Epithelial cell of proximal tubule (primary cell): ENCODE measurements around the gene CDHR4. TPM values are rescaled to one million over a fixed set of nuclear protein-coding genes. Genes with fewer than 3 reads are reported as not detected.

Experiments
- DNase-seq: peaks from one replicate; pipeline ENCODE4 v3.0.0-alpha.2; 2011; ENCODE audit warnings: low read depth
- H3K4me3 ChIP-seq: 2 replicates; pipeline ENCODE4 v1.5.1; 2011; ENCODE audit warnings: low read depth, mild to moderate bottlenecking, low read length
- total RNA-seq: library from RNA; depleted of rRNA; stranded (reverse); fragments of >200 nt; gene quantifications from 2 replicates; pipeline ENCODE4 v1.2.3, GENCODE V29; 2015
- TF ChIP-seq, protein P1 (sequence below): conservative IDR thresholded peaks from 2 replicates; pipeline ENCODE4 v1.5.1; 2012; ENCODE audit warnings: low read depth, mild to moderate bottlenecking, low read length

The CDHR4 gene
- total RNA-seq, 1 donor from 2014 or later = not detected

DNA sequence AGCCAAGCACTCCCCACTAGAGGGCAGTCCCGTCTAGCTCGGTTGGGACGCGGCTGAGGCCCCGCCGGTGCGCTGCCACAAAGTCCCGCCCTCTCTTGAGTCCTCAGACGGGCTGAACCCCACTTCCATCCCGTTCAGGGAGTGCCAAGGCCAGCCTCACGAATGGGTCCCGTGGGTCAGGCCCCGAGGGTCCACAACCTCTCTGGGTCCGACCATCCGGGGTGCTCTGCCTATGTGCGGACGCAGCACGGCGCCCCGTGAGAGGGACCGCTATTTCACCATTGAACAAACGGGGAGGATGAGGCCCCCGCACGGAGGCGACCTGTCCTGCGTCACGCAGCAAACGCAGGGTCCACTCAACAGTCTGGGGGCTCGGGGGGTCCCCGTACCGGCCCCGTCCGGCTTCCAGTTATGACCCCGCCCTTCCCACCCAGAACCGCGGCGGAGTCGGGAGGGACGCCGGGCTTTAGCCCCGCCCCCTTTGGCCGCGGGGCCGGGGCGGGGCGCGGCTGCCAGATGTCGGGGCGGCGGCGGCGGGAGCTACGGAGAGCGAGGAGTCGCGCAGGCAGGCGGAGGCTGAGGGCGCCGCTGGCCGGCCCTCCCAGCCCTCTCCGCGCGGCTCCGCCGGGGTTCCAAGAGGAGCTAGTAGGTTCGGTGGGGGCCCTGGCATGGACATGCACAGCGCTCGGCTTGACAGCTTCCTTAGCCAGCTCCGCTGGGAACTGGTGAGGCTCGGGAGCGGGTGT, 3.2 kb upstream of the CDHR4 start, which contains the start of gene INKA1:
TSS of gene INKA1 (plus strand) at position 543 of the 746 bp plus-strand sequence. CDS start at position 675, 132 bp downstream.
- peak within 1 kb of the TSS; percentile 93 for H3K4me3 ChIP-seq
- TF ChIP-seq, protein P1, sequence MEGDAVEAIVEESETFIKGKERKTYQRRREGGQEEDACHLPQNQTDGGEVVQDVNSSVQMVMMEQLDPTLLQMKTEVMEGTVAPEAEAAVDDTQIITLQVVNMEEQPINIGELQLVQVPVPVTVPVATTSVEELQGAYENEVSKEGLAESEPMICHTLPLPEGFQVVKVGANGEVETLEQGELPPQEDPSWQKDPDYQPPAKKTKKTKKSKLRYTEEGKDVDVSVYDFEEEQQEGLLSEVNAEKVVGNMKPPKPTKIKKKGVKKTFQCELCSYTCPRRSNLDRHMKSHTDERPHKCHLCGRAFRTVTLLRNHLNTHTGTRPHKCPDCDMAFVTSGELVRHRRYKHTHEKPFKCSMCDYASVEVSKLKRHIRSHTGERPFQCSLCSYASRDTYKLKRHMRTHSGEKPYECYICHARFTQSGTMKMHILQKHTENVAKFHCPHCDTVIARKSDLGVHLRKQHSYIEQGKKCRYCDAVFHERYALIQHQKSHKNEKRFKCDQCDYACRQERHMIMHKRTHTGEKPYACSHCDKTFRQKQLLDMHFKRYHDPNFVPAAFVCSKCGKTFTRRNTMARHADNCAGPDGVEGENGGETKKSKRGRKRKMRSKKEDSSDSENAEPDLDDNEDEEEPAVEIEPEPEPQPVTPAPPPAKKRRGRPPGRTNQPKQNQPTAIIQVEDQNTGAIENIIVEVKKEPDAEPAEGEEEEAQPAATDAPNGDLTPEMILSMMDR = peak; percentile 82
- DNase-seq = no peak

DNA sequence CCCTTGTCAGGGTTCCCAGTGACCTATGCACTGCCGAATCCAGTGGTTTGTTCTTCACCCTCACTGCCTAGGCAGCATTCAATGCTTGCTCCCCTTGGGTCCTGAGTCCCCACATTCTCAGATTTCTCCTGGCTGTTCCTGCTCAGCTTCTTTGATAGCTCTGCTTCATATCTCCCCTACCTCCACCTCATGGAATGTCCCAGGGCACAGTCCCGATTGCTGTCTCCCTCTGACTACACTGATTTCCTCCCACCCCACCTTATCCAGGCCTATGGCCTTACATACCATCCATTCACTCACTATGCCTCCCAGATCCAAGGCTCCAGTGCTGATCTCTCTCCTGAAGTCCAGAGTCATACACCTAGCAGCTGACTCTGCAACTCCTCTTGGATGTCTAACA, 1.5 kb upstream of the CDHR4 start:
- H3K4me3 ChIP-seq = no peak overlapping the region
- TF ChIP-seq, protein P1 = no peak
- no peak for DNase-seq

DNA sequence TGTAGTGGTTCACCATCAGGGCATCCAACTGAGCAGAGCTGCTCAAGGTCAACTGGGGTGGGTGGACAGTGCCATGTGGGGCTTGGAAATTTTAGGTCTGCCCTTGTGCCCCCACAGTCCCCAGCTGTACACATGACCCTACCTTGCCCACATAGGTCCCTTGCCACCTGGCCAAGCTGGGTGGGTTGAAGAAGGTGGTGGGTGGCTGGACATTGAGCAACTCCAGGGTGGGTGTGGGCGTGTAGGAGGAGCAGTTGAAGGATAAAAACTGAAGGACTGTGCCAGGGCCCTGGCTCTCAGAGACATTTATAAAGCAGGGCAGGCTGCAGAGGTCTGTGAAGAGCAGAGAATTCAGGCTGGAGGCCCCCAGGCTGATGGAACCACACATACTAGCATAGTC, 568 bp downstream of the CDHR4 start:
- DNase-seq = no peak
- no peak overlapping the region for H3K4me3 ChIP-seq
- TF ChIP-seq, protein P1 = no peak

DNA sequence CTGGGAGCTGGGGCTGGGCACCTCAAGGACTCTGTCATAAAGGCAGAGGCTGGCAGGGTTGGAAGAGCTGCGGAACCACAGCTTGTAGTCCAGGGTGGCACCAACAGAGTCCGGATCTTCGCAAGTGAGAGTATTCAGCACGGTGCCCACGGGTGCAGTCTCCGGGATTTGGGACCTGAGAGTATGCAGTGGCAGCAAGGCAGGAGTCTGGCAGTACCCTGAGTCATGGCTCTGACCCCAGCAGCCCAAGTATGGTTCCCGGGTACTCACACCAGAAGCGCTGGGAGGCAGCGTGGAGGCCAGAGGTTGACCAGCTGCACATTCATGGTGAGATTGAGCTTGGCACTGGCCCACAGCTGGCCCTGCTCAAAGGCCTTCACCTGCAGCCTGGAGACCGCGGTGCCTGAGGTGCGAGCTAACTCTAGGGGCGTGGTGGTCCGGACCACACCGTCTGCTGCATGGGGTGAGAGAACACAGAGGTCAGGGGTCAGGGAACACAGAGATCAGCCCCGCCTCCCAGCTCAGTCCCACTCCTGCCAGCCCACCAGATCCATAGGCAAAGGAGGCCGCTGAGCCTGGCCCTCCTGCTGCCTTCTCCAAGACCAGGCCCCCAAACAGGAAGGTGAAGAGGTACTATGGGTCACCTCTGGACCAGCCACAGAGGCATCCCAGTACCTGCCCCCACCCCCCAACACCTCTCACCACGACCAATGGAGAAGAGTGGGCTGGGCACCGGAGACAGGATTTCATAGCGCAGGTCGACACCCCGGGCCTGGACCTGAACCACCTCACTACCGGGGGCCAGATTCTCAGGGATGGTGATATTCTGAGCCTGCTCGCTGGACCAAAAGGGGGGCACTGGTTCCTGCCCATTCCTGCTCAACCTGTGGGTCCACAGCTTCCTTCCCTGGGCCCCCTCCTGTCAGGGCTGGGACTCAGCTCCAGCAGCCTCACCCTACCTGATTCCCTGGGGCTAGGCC, 4.5 kb downstream of the CDHR4 start:
- no peak for DNase-seq
- TF ChIP-seq, protein P1 = no peak
- no peak overlapping the region for H3K4me3 ChIP-seq

DNA sequence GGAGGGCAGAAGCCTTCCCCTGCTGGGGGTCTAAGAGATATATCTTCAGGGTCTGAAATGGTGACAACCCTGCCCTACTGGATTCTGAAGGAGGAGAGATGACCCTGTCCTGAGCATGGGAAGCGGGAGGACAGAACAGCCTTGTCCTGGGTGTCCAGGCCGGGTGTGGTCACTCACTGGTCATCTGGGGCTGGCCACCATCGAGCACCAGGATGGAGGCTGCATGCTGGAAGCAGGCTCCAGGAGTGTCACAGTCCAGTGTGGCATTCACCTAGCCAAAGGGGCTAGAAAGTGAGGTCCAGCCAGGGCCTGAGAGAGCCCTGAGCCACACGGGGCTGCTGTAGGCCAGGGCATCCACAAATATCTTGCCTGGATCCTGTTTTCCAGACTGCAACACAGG, 5.2 kb downstream of the CDHR4 start:
- no peak for DNase-seq
- TF ChIP-seq, protein P1 = no peak
- H3K4me3 ChIP-seq = no peak overlapping the region

DNA sequence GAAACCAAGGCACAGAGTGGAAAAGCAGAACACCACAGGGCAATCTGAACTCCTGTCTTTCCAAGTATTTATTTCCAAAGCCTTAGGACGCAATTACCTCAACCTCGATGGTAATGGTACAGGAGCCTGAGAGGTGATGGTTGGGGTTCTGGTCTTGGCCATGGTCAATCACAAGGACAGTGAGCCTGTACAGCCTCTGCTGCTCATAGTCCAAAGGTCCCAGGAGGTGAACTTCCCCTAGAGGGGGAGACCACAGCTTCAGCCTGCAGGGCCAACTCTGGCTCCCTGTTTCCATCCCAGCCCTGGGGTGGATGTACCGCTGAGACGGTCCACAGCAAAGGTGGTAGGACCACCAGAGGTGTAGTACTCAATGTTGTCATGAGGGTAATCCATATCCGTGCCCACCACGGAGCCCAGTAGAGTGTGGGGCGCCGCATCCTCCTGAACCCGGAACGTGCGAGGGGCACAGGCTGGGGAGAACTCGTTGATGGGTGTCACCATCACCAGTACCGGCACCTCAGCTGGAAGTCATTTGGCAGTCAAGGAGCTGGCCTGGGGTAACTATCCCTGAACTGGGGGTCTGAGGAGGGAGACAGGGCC, 6.1 kb downstream of the CDHR4 start:
- H3K4me3 ChIP-seq = no peak overlapping the region
- no peak for DNase-seq
- TF ChIP-seq, protein P1 = no peak
